PC-3 (cell line): ENCODE results near the gene ST7.

ENCODE experiments used
- CTCF ChIP-seq: fragments of 300-600 bp; sonication (generic); conservative IDR thresholded peaks from 2 replicates; pipeline ENCODE4 v1.5.1; 2017; ENCODE audit warnings: antibody characterized with exemption, low read depth, mild to moderate bottlenecking, low read length
- EZH2 ChIP-seq: fragments of 300-600 bp; sonication (generic); IDR thresholded peaks from one replicate; pipeline ENCODE4 v1.6.1; 2017; ENCODE audit warnings: antibody characterized with exemption, mild to moderate bottlenecking, low read length; ENCODE audit not compliant: unreplicated experiment
- EZH2phosphoT487 ChIP-seq: fragments of 300-600 bp; sonication (generic); IDR thresholded peaks from 2 replicates; pipeline ENCODE4 v1.6.1; 2018; ENCODE audit warnings: mild to moderate bottlenecking, antibody characterized with exemption, low read length, borderline replicate concordance

GRCh38 chr7:117096330-117096729 lies 143.0 kb downstream of the ST7 start:
- TF ChIP-seq CTCF: no peak
- no peak for TF ChIP-seq EZH2
- TF ChIP-seq EZH2phosphoT487: no peak
